ENCODE data around the gene MGP.

GRCh38 chr12:14846876-14847580, 38.6 kb downstream of the MGP start:
- TF ChIP-seq CTCF (IDR thresholded peaks at IDR 0.05) (no peak), POLR2A (IDR thresholded peaks at IDR 0.05) (no peak)

All from testis (tissue), 2 donors.